ENCODE results near the gene AEBP2. TPM values are rescaled to one million over a fixed set of nuclear protein-coding genes. Genes with fewer than 3 reads are reported as not detected.

Gene AEBP2
- total RNA-seq, 4 donors from 2014 or later = 9.2 to 22.2 (median 13.2) TPM

- no peaks in the 10 kb centered on the region for H3K9me3 ChIP-seq
- no peak for TF ChIP-seq POLR2A (IDR thresholded peaks at IDR 0.05)
- TF ChIP-seq CTCF (IDR thresholded peaks at IDR 0.05 in 4 of 5, conservative IDR thresholded peaks at IDR 0.05 in 1 of 5) = no peak
- in situ Hi-C loops (cut with MboI; ENCODE audit: low sequenced_read_pairs in 4 of 4) = no loop called here
- H3K4me3 ChIP-seq = no peak overlapping the region
- no peak overlapping the region for H3K27ac ChIP-seq
- ATAC-seq = no peak
- no peaks in the 10 kb centered on the region for H3K4me1 ChIP-seq
- intact Hi-C loops (cut with DNase I; ENCODE audit: low total_unique reads) = no loop called here
- H3K27me3 ChIP-seq = peaks cover 0 to 2% (median 0%) of the 10 kb centered on the region in 3 donors
- DNase-seq = no peak
- H3K36me3 ChIP-seq = no peaks in the 10 kb centered on the region
Measured at GRCh38 chr12:19404242-19404880, 34.9 kb upstream of the AEBP2 start.

- DNase-seq (no peak), ATAC-seq (no peak)
- H3K4me1 ChIP-seq = no peaks in the 10 kb centered on the region
- H3K36me3 ChIP-seq = no peaks in the 10 kb centered on the region
- in situ Hi-C loops (cut with MboI; ENCODE audit: low sequenced_read_pairs in 4 of 4) = no loop called here
- H3K4me3 ChIP-seq = no peak overlapping the region
- H3K27ac ChIP-seq = no peak overlapping the region
- intact Hi-C loops (cut with DNase I; ENCODE audit: low total_unique reads) = no loop called here
- TF ChIP-seq POLR2A (IDR thresholded peaks at IDR 0.05) (no peak), CTCF (IDR thresholded peaks at IDR 0.05 in 4 of 5, conservative IDR thresholded peaks at IDR 0.05 in 1 of 5) (no peak)
- H3K9me3 ChIP-seq = no peaks in the 10 kb centered on the region
- H3K27me3 ChIP-seq = peaks cover 0 to 2% (median 0%) of the 10 kb centered on the region in 3 donors
Measured at GRCh38 chr12:19409376-19409775, 29.9 kb upstream of the AEBP2 start.

- TF ChIP-seq POLR2A (IDR thresholded peaks at IDR 0.05) = no peak
- TF ChIP-seq CTCF (IDR thresholded peaks at IDR 0.05 in 4 of 5, conservative IDR thresholded peaks at IDR 0.05 in 1 of 5) = no peak
- Histone ChIP-seq H3K36me3 (no peaks in the 10 kb centered on the region), H3K4me1 (no peaks in the 10 kb centered on the region), H3K27me3 (peaks cover 0 to 2% (median 0%) of the 10 kb centered on the region in 3 donors), H3K4me3 (no peak overlapping the region), H3K9me3 (no peaks in the 10 kb centered on the region), H3K27ac (peak overlapping the region in 3 of 4 donors; percentile 35 to 57 (median 55))
- DNase-seq (no peak), ATAC-seq (peak in 1 of 2 donors; percentile 54)
- in situ Hi-C loops (cut with MboI; ENCODE audit: low sequenced_read_pairs in 4 of 4) (no loop called here), intact Hi-C loops (cut with DNase I; ENCODE audit: low total_unique reads) (no loop called here)
Measured at GRCh38 chr12:19410211-19410610, 29.1 kb upstream of the AEBP2 start.

- intact Hi-C loops (cut with DNase I; ENCODE audit: low total_unique reads) = no loop called here
- Histone ChIP-seq H3K4me1 (no peaks in the 10 kb centered on the region), H3K27ac (peak overlapping the region in 3 of 4 donors; percentile 35 to 57 (median 55)), H3K27me3 (peaks cover 0 to 2% (median 0%) of the 10 kb centered on the region in 3 donors), H3K36me3 (no peaks in the 10 kb centered on the region), H3K9me3 (no peaks in the 10 kb centered on the region), H3K4me3 (no peak overlapping the region)
- in situ Hi-C loops (cut with MboI; ENCODE audit: low sequenced_read_pairs in 4 of 4) = no loop called here
- TF ChIP-seq CTCF (IDR thresholded peaks at IDR 0.05 in 4 of 5, conservative IDR thresholded peaks at IDR 0.05 in 1 of 5) = no peak
- TF ChIP-seq POLR2A (IDR thresholded peaks at IDR 0.05) = no peak
- ATAC-seq (no peak), DNase-seq (no peak)
Measured at GRCh38 chr12:19410629-19411185, 28.6 kb upstream of the AEBP2 start.

All from gastrocnemius medialis (tissue), 4 donors.